ENCODE results near the gene OR6V1.

OR6V1 gene, protein sequence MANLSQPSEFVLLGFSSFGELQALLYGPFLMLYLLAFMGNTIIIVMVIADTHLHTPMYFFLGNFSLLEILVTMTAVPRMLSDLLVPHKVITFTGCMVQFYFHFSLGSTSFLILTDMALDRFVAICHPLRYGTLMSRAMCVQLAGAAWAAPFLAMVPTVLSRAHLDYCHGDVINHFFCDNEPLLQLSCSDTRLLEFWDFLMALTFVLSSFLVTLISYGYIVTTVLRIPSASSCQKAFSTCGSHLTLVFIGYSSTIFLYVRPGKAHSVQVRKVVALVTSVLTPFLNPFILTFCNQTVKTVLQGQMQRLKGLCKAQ

DNA sequence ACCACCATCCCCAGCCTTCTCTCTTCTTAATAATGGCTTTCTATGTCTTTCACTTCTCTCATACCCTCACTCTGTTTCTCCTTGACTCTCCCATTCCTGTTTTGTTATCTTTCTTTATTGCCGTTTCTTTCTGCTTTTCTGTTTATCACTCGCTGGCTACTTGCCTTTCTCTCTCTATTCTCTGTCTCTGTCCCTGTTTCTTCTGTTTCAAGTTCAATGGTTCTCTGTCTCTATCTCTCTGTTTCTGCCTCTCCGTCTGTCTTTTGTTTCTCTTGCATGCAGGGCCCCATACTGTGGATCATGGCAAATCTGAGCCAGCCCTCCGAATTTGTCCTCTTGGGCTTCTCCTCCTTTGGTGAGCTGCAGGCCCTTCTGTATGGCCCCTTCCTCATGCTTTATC, at the start of gene OR6V1:
TSS of gene OR6V1 (plus strand) at position 301 of the 400 bp plus-strand sequence. CDS start at position 301, 0 bp downstream.
- no peak within 1 kb of the TSS for H3K4me3 ChIP-seq
- in situ Hi-C loops (cut with MboI; ENCODE audit: low sequenced_read_pairs): no loop called here
- H3K4me1 ChIP-seq: no peaks in the 10 kb centered on the region
- no peaks in the 10 kb centered on the region for H3K9me3 ChIP-seq
- no peaks in the 10 kb centered on the region for H3K36me3 ChIP-seq (replicated peaks)
- H3K27me3 ChIP-seq (ENCODE audit: low read depth): no peaks in the 10 kb centered on the region
- no peak for DNase-seq (ENCODE audit: low spot score in 2 of 2)

DNA sequence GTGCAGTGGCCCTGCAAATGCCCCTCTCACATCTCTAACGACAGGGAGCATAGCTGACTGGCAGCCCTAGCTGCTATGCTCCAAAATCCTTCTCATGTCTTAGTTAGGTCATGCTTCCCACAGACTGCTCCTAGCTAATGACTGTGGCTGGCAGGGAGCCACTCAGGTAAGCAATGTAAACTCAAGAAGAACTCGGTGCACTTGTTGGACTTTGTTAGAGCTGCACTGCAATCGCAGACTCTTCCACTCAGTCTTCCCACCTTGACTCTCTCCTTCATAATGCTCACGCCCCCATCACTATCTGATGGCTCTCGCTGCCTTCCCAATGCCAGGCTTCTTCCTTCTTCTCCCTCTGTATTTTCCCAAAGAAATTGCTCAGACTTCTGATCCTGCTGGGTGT, 49.2 kb upstream of the OR6V1 start:
- H3K9me3 ChIP-seq: no peaks in the 10 kb centered on the region
- no peaks in the 10 kb centered on the region for H3K36me3 ChIP-seq (replicated peaks)
- no peak for DNase-seq (ENCODE audit: low spot score in 2 of 2)
- H3K4me1 ChIP-seq: no peaks in the 10 kb centered on the region
- peaks cover 3% of the 10 kb centered on the region; the same call in 1 of the 2 replicates for H3K27me3 ChIP-seq (ENCODE audit: low read depth)
- no peak overlapping the region for H3K4me3 ChIP-seq
- in situ Hi-C loops (cut with MboI; ENCODE audit: low sequenced_read_pairs): loop anchor here (10.0 kb wide), 1 partner anchor 148 kb away; the partner anchor contains the start of gene EPHB6

GRCh38 chr7:143003393-143004051, 48.6 kb upstream of the OR6V1 start:
- Histone ChIP-seq H3K27me3 (ENCODE audit: low read depth) (peaks cover 3% of the 10 kb centered on the region; the same call in 1 of the 2 replicates), H3K4me1 (no peaks in the 10 kb centered on the region), H3K9me3 (no peaks in the 10 kb centered on the region), H3K4me3 (no peak overlapping the region), H3K36me3 (replicated peaks) (no peaks in the 10 kb centered on the region)
- peak; percentile 24 to 42 for DNase-seq (ENCODE audit: low spot score in 2 of 2)
- in situ Hi-C loops (cut with MboI; ENCODE audit: low sequenced_read_pairs): loop anchor here (10.0 kb wide), 1 partner anchor 149 kb away; the partner anchor contains the start of gene EPHB6

GRCh38 chr7:143005632-143006260, 46.4 kb upstream of the OR6V1 start:
- Histone ChIP-seq H3K9me3 (no peaks in the 10 kb centered on the region), H3K4me1 (no peaks in the 10 kb centered on the region), H3K27me3 (ENCODE audit: low read depth) (peaks cover 3% of the 10 kb centered on the region; the same call in 1 of the 2 replicates), H3K36me3 (replicated peaks) (no peaks in the 10 kb centered on the region), H3K4me3 (no peak overlapping the region)
- in situ Hi-C loops (cut with MboI; ENCODE audit: low sequenced_read_pairs): loop anchor here (10.0 kb wide), 1 partner anchor 151 kb away; the partner anchor contains the start of gene EPHB6
- DNase-seq (ENCODE audit: low spot score in 2 of 2): no peak

- H3K9me3 ChIP-seq: no peaks in the 10 kb centered on the region
- in situ Hi-C loops (cut with MboI; ENCODE audit: low sequenced_read_pairs): loop anchor here (10.0 kb wide), 1 partner anchor 153 kb away; the partner anchor contains the start of gene EPHB6
- peaks cover 3% of the 10 kb centered on the region; the same call in 1 of the 2 replicates for H3K27me3 ChIP-seq (ENCODE audit: low read depth)
- DNase-seq (ENCODE audit: low spot score in 2 of 2): peak; percentile 49 to 84
- H3K4me1 ChIP-seq: no peaks in the 10 kb centered on the region
- H3K36me3 ChIP-seq (replicated peaks): no peaks in the 10 kb centered on the region
- no peak overlapping the region for H3K4me3 ChIP-seq
Measured at GRCh38 chr7:143008007-143008901, 43.9 kb upstream of the OR6V1 start.

DNA sequence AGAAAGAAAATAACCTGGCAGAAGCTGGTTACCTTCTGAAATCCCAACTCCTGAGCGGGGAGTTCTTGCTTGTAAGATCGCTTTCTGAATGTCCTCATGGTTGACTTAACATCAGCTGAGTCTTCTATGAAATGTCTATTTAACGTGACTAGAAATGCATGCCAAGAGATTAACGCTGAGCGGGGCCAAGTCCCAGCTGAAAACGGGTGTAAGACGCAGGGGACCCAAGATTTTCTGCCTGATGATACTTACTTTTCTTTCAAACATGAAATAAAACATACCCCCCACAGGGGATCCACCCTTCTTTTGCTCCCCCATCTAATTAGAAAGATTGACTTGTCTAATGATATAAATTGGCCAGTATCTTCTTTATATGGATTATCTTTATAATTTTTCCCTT, 40.1 kb upstream of the OR6V1 start:
- no peaks in the 10 kb centered on the region for H3K36me3 ChIP-seq (replicated peaks)
- in situ Hi-C loops (cut with MboI; ENCODE audit: low sequenced_read_pairs): loop anchor here (5.0 kb wide), 1 partner anchor 200 kb away; no protein-coding TSS in a partner anchor
- no peak for DNase-seq (ENCODE audit: low spot score in 2 of 2)
- H3K9me3 ChIP-seq: no peaks in the 10 kb centered on the region
- H3K27me3 ChIP-seq (ENCODE audit: low read depth): peaks cover under 1% of the 10 kb centered on the region; the same call in 1 of the 2 replicates
- H3K4me3 ChIP-seq: no peak overlapping the region
- no peaks in the 10 kb centered on the region for H3K4me1 ChIP-seq

- H3K9me3 ChIP-seq: no peaks in the 10 kb centered on the region
- H3K36me3 ChIP-seq (replicated peaks): no peaks in the 10 kb centered on the region
- DNase-seq (ENCODE audit: low spot score in 2 of 2): no peak
- no peaks in the 10 kb centered on the region for H3K27me3 ChIP-seq (ENCODE audit: low read depth)
- H3K4me3 ChIP-seq: no peak overlapping the region
- H3K4me1 ChIP-seq: no peaks in the 10 kb centered on the region
- in situ Hi-C loops (cut with MboI; ENCODE audit: low sequenced_read_pairs): loop anchor here (5.0 kb wide), 1 partner anchor 200 kb away; no protein-coding TSS in a partner anchor
Measured at GRCh38 chr7:143012409-143012808, 39.7 kb upstream of the OR6V1 start.

DNA sequence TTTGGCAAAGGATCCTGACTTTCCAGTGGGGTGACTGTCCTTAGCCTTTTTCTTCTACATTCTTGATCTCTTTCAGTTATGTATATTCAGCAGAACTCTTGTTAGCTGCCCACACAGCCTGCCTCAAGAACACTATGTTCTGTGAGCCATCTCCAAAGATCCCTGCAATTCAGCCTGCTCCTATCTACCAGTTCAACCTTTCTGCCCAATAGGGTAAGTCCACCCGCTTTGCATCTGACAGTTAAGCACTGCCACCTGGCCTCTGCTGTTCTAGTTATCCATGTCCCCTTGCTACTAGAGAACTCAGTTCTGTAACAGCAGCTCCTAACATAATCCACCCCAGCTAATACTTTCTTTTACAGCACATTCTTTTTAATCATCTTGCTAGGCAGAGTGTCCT, 38.7 kb upstream of the OR6V1 start:
- in situ Hi-C loops (cut with MboI; ENCODE audit: low sequenced_read_pairs): loop anchor here (5.0 kb wide), 1 partner anchor 199 kb away; no protein-coding TSS in a partner anchor
- Histone ChIP-seq H3K36me3 (replicated peaks) (no peaks in the 10 kb centered on the region), H3K4me1 (no peaks in the 10 kb centered on the region), H3K9me3 (no peaks in the 10 kb centered on the region), H3K27me3 (ENCODE audit: low read depth) (no peaks in the 10 kb centered on the region), H3K4me3 (no peak overlapping the region)
- DNase-seq (ENCODE audit: low spot score in 2 of 2): no peak

DNA sequence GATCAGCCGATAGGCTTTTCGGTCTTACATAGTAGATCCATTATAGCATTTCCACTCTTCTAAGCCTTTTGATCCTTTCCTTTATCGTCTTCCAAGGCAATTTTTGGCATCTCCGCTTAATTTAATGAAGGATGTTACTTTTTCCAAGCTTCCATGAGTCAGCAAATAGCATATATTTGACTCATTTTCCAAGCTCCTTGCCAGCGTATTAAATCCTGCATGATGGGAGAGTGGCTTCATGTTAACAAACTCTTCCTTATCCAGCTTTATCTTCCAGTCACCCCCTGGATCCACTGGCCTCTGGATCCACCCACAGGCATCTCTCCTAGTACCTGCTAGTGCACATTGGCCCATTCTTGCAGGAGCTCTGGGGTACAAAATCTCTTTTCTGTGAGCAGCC, 38.2 kb upstream of the OR6V1 start:
- no peaks in the 10 kb centered on the region for H3K36me3 ChIP-seq (replicated peaks)
- in situ Hi-C loops (cut with MboI; ENCODE audit: low sequenced_read_pairs): loop anchor here (5.0 kb wide), 1 partner anchor 198 kb away; no protein-coding TSS in a partner anchor
- H3K27me3 ChIP-seq (ENCODE audit: low read depth): no peaks in the 10 kb centered on the region
- no peak overlapping the region for H3K4me3 ChIP-seq
- no peak for DNase-seq (ENCODE audit: low spot score in 2 of 2)
- H3K4me1 ChIP-seq: no peaks in the 10 kb centered on the region
- H3K9me3 ChIP-seq: no peaks in the 10 kb centered on the region

DNA sequence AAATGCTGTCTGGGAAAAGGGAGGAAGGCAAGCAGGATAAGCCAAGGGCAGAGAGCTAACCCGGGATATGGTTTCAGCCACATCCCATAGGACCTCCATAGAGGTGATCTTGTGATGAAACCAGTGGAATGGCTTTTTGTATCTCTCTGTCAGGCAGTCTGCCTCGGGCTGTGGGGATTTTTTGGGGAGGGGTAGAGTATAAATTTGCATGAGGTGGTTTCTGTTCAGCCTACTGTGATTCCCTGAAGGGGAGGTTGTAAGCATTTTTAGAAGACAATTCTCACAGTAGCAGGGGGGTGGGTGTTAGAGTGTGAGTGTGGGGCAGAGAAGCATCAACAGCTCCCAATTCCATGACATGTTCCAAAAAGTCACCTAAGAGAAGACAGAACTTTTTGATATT, 37.1 kb upstream of the OR6V1 start:
- no peak for DNase-seq (ENCODE audit: low spot score in 2 of 2)
- no peak overlapping the region for H3K4me3 ChIP-seq
- in situ Hi-C loops (cut with MboI; ENCODE audit: low sequenced_read_pairs): no loop called here

DNA sequence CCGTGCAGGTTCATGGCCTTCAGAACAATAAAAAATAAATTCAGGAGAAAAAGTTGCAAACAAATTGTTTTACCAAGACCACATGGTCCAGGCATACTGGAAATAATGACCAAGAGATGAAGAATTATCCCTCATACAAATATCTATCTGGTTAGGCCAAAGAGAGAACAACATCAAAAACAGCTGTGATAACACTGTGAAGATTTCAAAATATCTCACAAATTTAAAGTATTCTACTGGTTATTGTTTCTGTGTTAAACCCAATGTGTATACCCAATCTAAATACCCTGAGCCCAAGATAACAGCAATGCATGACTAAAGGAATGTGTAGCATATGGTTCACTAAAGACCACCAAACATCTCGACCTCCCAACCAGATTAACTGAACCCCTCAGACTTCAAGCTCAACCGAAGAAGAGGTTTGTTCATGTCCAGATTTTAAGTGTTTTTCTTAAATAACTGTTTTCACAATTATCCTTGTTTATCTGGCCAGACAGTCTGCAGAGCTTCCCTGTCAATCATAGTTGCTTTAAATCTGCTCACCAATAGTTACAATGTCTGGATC, 36.1 kb upstream of the OR6V1 start:
- Histone ChIP-seq H3K9me3 (no peaks in the 10 kb centered on the region), H3K27me3 (ENCODE audit: low read depth) (no peaks in the 10 kb centered on the region), H3K36me3 (replicated peaks) (no peaks in the 10 kb centered on the region), H3K4me1 (no peaks in the 10 kb centered on the region), H3K4me3 (no peak overlapping the region)
- in situ Hi-C loops (cut with MboI; ENCODE audit: low sequenced_read_pairs): no loop called here
- no peak for DNase-seq (ENCODE audit: low spot score in 2 of 2)

More for the DNA sequence above, 37.1 kb upstream of the OR6V1 start:
- H3K9me3 ChIP-seq: no peaks in the 10 kb centered on the region
- H3K4me1 ChIP-seq: no peaks in the 10 kb centered on the region
- no peaks in the 10 kb centered on the region for H3K27me3 ChIP-seq (ENCODE audit: low read depth)
- H3K36me3 ChIP-seq (replicated peaks): no peaks in the 10 kb centered on the region

- H3K27me3 ChIP-seq (ENCODE audit: low read depth): no peaks in the 10 kb centered on the region
- H3K4me3 ChIP-seq: no peak overlapping the region
- in situ Hi-C loops (cut with MboI; ENCODE audit: low sequenced_read_pairs): no loop called here
- H3K36me3 ChIP-seq (replicated peaks): no peaks in the 10 kb centered on the region
- DNase-seq (ENCODE audit: low spot score in 2 of 2): no peak
- no peaks in the 10 kb centered on the region for H3K9me3 ChIP-seq
- H3K4me1 ChIP-seq: no peaks in the 10 kb centered on the region
Measured at GRCh38 chr7:143016996-143017395, 35.1 kb upstream of the OR6V1 start.

All from HAP-1 (cell line).